GM10266 (cell line): Measurements from ENCODE around the gene CMTM8.
A peak's percentile ranks its signal among the peaks of the same experiment; 100 is the strongest.

Source experiments
- DNase-seq: peaks from one replicate; pipeline ENCODE4 v3.0.0; 2012; ENCODE audit errors: extremely low spot score
- TF ChIP-seq, protein P1 (sequence below): IDR thresholded peaks from 2 replicates; pipeline ENCODE4 v1.5.1; 2012; ENCODE audit warnings: mild to moderate bottlenecking, low read depth; ENCODE audit not compliant: control insufficient read depth, insufficient read depth; ENCODE audit errors: missing control alignments

Gene CMTM8

DNA sequence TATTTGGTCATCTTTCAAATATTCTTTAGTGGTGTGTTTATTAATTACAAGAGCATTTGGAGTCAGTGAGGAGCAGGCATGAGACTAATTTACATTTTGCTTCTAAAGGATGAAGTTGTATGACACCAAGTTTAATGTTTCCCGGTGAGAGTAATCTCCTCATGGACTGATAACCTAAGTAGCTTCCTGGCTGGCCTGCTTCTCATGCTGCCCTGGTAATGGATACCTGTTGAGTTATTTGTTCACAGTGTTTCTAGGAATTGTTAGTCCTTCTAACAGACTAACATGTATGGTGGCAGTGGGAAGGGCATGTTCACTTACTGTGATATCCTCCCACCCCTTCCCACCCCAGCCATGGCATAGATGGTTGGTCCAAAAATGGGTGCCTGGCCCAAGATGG, 83.8 kb downstream of the CMTM8 start:
- DNase-seq, result no peak
- TF ChIP-seq, protein P1, sequence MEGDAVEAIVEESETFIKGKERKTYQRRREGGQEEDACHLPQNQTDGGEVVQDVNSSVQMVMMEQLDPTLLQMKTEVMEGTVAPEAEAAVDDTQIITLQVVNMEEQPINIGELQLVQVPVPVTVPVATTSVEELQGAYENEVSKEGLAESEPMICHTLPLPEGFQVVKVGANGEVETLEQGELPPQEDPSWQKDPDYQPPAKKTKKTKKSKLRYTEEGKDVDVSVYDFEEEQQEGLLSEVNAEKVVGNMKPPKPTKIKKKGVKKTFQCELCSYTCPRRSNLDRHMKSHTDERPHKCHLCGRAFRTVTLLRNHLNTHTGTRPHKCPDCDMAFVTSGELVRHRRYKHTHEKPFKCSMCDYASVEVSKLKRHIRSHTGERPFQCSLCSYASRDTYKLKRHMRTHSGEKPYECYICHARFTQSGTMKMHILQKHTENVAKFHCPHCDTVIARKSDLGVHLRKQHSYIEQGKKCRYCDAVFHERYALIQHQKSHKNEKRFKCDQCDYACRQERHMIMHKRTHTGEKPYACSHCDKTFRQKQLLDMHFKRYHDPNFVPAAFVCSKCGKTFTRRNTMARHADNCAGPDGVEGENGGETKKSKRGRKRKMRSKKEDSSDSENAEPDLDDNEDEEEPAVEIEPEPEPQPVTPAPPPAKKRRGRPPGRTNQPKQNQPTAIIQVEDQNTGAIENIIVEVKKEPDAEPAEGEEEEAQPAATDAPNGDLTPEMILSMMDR, result no peak

GRCh38 chr3:32323604-32324003, 85.1 kb downstream of the CMTM8 start:
- no peak for DNase-seq
- TF ChIP-seq, protein P1, result no peak

- no peak for DNase-seq
- TF ChIP-seq, protein P1, result no peak
Measured at GRCh38 chr3:32325201-32325600, 86.7 kb downstream of the CMTM8 start.

DNA sequence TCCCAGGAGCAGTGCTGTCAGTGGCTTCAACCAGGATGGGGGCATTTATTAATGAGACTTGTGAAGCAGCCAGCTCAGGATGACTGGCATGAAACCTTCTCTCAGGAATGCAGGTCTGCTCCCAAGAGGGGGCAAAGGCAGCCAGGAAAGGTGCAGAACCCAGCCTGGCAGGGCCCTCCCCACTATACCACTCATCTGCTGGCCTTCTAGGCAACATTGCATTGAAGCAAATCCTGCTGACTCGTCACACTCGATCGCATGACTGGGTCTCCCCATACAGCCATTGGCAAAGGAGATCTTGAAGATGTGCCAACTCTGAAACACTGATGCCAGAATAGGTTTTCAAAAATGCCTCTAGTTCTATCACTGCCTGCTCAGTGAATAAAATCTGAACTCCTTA, 87.4 kb downstream of the CMTM8 start:
- no peak for DNase-seq
- TF ChIP-seq, protein P1, result no peak

DNA sequence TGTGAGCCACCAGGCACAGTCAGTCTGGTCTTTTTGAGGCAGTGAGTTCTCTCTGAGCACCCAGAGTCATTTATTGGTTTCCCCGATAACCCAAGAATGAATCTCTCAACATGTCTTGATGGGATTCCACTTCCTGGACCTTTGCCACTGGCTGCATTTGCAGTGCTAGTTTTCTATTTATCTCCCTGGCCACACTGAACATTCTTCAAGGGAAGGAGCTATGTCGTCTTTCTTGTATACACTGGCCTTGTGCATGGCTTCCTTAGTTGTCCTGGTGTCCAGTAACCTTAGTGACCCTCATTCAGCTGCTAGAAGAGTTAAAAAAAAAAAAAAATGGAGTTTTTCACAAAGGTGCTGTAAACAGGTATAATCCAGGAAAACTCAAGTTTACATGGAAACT, 88.3 kb downstream of the CMTM8 start:
- TF ChIP-seq, protein P1, result no peak
- no peak for DNase-seq

DNA sequence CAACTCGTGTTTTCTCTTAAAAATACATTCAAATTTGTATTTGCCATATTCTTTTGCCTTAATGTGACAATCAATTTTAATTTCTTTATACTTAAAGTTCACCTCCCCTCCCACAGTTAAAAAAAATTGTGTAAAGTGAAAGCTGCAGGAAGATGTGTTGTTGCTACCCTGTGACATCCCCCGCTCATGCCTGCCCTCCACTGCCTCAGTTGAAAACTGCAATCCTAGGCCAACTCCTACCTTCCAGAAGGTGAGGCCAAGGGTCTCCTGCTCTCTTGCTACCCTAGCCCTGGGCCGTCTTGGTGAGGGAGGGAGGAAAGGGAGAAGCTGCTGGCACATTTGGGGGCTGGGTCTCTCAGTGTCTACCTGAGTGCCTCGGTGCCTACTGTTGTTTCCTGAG, 96.2 kb downstream of the CMTM8 start:
- peak; percentile 27 for DNase-seq
- TF ChIP-seq, protein P1, result peak; percentile 53

DNA sequence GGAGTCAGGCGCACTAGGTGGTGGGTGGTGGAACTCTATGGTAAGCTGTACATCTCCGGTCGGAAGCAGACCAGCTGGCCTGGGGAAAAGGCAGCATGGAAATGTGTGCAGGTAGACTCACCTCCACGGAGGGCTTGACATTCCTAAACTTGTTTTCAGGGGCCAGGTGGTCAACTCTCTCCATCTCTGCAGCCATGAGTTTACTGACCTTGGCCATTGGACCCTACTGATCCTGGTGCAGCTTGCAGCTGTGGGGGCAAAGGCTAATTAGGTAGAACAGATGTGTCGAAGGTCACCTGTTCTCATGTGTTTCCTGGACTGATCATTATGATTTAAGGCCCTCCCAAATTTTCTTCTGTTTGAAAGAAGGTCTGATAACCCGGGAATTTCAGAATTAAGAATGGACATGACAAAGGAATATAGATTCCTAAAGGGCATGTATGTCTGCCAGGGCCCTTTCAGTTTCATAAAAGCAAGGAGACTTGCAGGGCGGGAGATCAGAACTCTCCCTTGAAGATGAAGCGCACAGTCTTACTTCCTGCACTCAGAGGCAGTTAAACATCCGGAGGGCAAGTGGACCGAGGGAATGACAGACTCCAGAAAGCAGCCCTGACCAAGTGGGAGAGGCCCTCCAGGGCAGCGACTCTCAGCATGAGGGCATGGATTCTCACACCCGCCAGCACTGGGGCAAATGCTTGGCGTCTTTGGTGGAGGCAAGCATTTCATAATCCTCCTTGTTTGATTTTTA, 97.1 kb downstream of the CMTM8 start:
- no peak for DNase-seq
- TF ChIP-seq, protein P1, result no peak
